Smooth muscle cell (in vitro differentiated cells): ENCODE data around the gene DNASE2. TPM values are rescaled to one million over a fixed set of nuclear protein-coding genes. Genes with fewer than 3 reads are reported as not detected.
A peak's percentile ranks its signal among the peaks of the same experiment; 100 is the strongest.

Source experiments
- DNase-seq: peaks from one replicate; lab custom pipeline; 2025; ENCODE audit not compliant: unreplicated experiment; lab: John Stamatoyannopoulos, UW
- H2AFZ ChIP-seq: fragments of 200-600 bp; sonication (generic); 2 replicates; pipeline ENCODE4 v1.6.0; 2016; ENCODE audit warnings: antibody characterized with exemption, low read depth, mild to moderate bottlenecking
- H3F3A ChIP-seq: fragments of 200-600 bp; sonication (generic); 2 replicates; pipeline ENCODE4 v1.6.0; 2017; ENCODE audit warnings: antibody characterized with exemption, low read depth
- H3K27ac ChIP-seq: fragments of 200-600 bp; sonication (generic); 2 replicates; pipeline ENCODE4 v1.5.1; 2016; ENCODE audit warnings: low read depth, mild to moderate bottlenecking
- H3K27me3 ChIP-seq: fragments of 200-600 bp; sonication (generic); 2 replicates; pipeline ENCODE4 v1.6.1; 2016; ENCODE audit warnings: low read depth, mild to moderate bottlenecking
- H3K36me3 ChIP-seq: fragments of 200-600 bp; sonication (generic); 2 replicates; pipeline ENCODE4 v1.5.1; 2016; ENCODE audit warnings: low read depth
- H3K4me1 ChIP-seq: fragments of 200-600 bp; sonication (generic); 2 replicates; pipeline ENCODE4 v1.5.1; 2016; ENCODE audit warnings: low read depth
- H3K4me2 ChIP-seq: fragments of 200-600 bp; sonication (generic); 2 replicates; pipeline ENCODE4 v1.6.0; 2016; ENCODE audit warnings: mild to moderate bottlenecking
- H3K4me3 ChIP-seq: fragments of 200-600 bp; sonication (generic); 2 replicates; pipeline ENCODE4 v1.5.1; 2016; ENCODE audit warnings: mild to moderate bottlenecking
- H3K79me2 ChIP-seq: fragments of 200-600 bp; sonication (generic); 2 replicates; pipeline ENCODE4 v1.6.0; 2016; ENCODE audit warnings: low read depth, mild to moderate bottlenecking
- H3K9ac ChIP-seq: fragments of 200-600 bp; sonication (generic); 2 replicates; pipeline ENCODE4 v1.6.0; 2016; ENCODE audit warnings: low read depth
- H3K9me3 ChIP-seq: fragments of 200-600 bp; sonication (generic); replicated peaks from 2 replicates; pipeline ENCODE4 v1.5.1; 2016; ENCODE audit warnings: low read depth
- H4K20me1 ChIP-seq: fragments of 200-600 bp; sonication (generic); 2 replicates; pipeline ENCODE4 v1.6.0; 2016; ENCODE audit warnings: low read depth
- WGBS: methylation state at CpG from one replicate; pipeline ENCODE4 v1.1.7; 2016; ENCODE audit warnings: low lambda C conversion rate; 5-methylcytosine and 5-hydroxymethylcytosine counted together
- polyA plus RNA-seq: library from polyadenylated mRNA; unstranded; fragments of >200 nt; fragmentation: Nextera tagmentation; extraction: Ambion mirVana; gene quantifications from 2 replicates; pipeline ENCODE4 v1.2.1, GENCODE V29; 2016
- total RNA-seq: library from RNA; depleted of rRNA; stranded (reverse); fragments of >200 nt; gene quantifications from 2 replicates; pipeline ENCODE4 v1.2.3, GENCODE V29; 2014
- TF ChIP-seq, protein P1 (sequence below): fragments of 200-600 bp; sonication (generic); IDR thresholded peaks from 2 replicates; pipeline ENCODE4 v1.5.1; 2017; ENCODE audit warnings: borderline replicate concordance, mild to moderate bottlenecking, antibody characterized with exemption; ENCODE audit not compliant: insufficient read depth, poor library complexity, severe bottlenecking

The DNASE2 gene, protein sequence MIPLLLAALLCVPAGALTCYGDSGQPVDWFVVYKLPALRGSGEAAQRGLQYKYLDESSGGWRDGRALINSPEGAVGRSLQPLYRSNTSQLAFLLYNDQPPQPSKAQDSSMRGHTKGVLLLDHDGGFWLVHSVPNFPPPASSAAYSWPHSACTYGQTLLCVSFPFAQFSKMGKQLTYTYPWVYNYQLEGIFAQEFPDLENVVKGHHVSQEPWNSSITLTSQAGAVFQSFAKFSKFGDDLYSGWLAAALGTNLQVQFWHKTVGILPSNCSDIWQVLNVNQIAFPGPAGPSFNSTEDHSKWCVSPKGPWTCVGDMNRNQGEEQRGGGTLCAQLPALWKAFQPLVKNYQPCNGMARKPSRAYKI
- 19.5 and 26.3 TPM in 2 replicates for total RNA-seq
- polyA plus RNA-seq: 44.9 and 48.1 TPM in 2 replicates

DNA sequence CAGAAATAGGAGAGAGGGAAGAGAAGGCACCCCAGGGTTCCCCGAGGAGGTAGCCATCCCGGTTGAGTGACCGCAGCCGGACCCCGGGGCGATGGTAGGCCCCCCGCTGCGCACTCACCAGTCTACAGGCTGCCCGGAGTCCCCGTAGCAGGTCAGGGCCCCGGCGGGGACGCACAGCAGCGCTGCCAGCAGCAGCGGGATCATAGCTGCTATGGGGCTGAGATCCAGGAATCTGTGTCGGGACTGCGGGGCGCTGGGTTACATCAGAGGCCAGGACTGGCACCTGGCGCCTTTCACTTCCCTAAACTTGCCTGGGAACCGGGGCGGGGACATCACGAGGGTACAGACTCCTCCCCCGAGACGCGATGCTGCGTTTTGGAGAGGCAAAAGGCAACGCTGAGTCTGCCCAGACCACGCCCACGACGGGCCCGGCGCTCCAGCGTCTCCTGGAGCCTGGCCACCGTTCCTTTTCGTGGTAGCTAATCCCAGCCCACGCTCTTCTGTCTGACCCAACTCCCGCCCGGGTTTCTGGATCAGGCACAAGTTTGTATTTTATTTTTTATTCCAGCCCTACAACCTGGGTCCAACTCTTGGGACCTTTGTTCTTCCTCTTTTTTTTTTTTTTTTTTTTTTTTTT is at the start of gene DNASE2:
TSS of gene DNASE2 (minus strand) at position 278 of the 637 bp plus-strand sequence. CDS start at position 204, 74 bp downstream.
- Histone ChIP-seq H3K9ac (peak within 1 kb of the TSS; percentile 33), H3K27ac (peak within 1 kb of the TSS; percentile 26), H3F3A (no peaks in the 10 kb centered on the region), H3K79me2 (no peaks in the 10 kb centered on the region), H3K27me3 (peaks cover 18% of the 10 kb centered on the region), H3K4me1 (no peaks in the 10 kb centered on the region), H3K4me3 (peak within 1 kb of the TSS; percentile 67), H3K9me3 (no peaks in the 10 kb centered on the region), H3K36me3 (no peaks in the 10 kb centered on the region), H3K4me2 (peak within 1 kb of the TSS; percentile 94), H2AFZ (peak within 1 kb of the TSS; percentile 94), H4K20me1 (no peaks in the 10 kb centered on the region)
- TF ChIP-seq, protein P1, sequence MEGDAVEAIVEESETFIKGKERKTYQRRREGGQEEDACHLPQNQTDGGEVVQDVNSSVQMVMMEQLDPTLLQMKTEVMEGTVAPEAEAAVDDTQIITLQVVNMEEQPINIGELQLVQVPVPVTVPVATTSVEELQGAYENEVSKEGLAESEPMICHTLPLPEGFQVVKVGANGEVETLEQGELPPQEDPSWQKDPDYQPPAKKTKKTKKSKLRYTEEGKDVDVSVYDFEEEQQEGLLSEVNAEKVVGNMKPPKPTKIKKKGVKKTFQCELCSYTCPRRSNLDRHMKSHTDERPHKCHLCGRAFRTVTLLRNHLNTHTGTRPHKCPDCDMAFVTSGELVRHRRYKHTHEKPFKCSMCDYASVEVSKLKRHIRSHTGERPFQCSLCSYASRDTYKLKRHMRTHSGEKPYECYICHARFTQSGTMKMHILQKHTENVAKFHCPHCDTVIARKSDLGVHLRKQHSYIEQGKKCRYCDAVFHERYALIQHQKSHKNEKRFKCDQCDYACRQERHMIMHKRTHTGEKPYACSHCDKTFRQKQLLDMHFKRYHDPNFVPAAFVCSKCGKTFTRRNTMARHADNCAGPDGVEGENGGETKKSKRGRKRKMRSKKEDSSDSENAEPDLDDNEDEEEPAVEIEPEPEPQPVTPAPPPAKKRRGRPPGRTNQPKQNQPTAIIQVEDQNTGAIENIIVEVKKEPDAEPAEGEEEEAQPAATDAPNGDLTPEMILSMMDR: no peak
- under 1% methylated on average over 38 of the region's 38 CpGs for WGBS
- peak; percentile 68 for DNase-seq

DNA sequence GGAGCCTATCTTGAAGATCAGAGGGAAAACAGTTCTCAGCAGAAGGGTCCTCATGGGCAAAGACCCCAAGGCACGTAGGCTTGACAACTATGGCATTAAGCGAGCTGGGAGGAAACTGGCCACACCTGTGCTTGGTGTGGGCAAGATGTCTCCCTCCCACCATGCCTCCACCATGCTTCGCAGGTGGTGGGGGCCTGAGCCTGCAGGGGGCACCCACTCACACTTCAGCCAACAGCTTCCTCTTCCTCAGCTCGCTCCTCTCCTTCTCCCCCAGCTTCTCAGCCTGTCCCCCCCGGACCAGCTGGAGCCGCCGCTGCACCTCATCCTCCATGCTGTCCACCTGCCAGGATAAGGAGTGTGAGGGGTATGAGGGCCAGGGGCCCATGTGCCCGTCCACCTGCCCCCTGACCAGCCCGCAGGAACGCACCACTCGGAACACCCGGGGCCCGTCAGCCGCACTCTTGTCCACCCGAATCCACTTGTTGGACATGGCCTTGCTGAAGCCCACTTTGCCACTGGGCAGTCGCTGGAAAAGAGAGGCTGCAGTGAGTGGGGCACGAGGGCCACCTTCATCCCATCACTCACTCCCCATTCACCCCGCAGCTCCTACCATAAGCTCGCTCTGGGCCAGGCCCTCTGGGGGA is 48.9 kb upstream of the DNASE2 start:
- Histone ChIP-seq H2AFZ (no peak overlapping the region), H3K4me1 (peaks cover 6% of the 10 kb centered on the region), H3K4me3 (no peak overlapping the region), H4K20me1 (peaks cover 4% of the 10 kb centered on the region), H3K27me3 (no peaks in the 10 kb centered on the region), H3K36me3 (no peaks in the 10 kb centered on the region), H3K9ac (no peak overlapping the region), H3K79me2 (peaks cover 23% of the 10 kb centered on the region), H3F3A (no peaks in the 10 kb centered on the region), H3K4me2 (no peak overlapping the region), H3K27ac (no peak overlapping the region), H3K9me3 (no peaks in the 10 kb centered on the region)
- no peak for DNase-seq
- TF ChIP-seq, protein P1: no peak
- over 99% methylated on average over 19 of the region's 19 CpGs for WGBS

DNA sequence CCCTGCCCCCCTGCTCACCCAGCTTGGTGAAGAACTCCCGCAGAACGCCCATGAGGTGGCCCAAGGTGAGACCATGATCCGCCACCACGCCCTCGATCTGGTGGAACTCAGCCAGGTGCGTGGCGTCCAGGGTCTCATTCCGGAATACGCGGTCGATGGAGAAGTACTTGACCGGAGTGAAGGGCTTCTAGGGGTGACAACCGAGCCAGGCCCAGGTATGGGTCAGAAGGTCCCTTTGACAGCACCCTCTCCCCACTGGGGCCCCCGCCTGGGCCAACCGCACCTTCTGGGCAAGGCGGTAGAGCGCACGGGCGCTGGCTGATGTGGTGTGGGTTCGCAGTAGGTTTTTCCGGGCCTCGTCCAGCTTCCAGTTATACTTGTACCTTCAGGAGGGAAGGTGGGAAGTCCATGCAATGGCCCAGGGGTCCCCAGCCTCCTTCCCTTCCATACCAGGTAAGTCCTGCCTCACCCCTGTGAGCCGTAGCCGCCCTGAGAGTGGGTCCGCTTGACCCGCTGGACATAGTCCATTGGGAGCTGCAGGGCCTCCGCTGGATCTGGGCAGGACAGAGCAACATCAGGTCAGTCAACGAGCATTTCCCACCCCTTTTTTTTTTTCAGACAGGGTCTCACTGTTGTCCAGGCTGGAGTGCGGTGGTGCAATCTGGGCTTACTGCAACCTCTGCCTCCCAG is 43.5 kb upstream of the DNASE2 start:
- no peaks in the 10 kb centered on the region for H3K4me1 ChIP-seq
- H3K4me3 ChIP-seq: no peak overlapping the region
- H3K4me2 ChIP-seq: no peak overlapping the region
- no peaks in the 10 kb centered on the region for H3K79me2 ChIP-seq
- H3K27ac ChIP-seq: no peak overlapping the region
- H3K36me3 ChIP-seq: no peaks in the 10 kb centered on the region
- no peaks in the 10 kb centered on the region for H4K20me1 ChIP-seq
- TF ChIP-seq, protein P1: no peak
- 98% methylated on average over 29 of the region's 29 CpGs for WGBS
- peaks cover 3% of the 10 kb centered on the region for H3F3A ChIP-seq
- H2AFZ ChIP-seq: no peak overlapping the region
- H3K27me3 ChIP-seq: no peaks in the 10 kb centered on the region
- no peaks in the 10 kb centered on the region for H3K9me3 ChIP-seq
- DNase-seq: no peak
- no peak overlapping the region for H3K9ac ChIP-seq
